Measurements from ENCODE around the gene C3orf18.

The C3orf18 gene

GRCh38 chr3:50549226-50549625 lies 18.3 kb downstream of the C3orf18 start:
- DNase-seq: no peak

GRCh38 chr3:50545781-50546180 lies 21.8 kb downstream of the C3orf18 start:
- DNase-seq: no peak

- DNase-seq: peak; percentile 78
These were observed 25.1 kb downstream of the C3orf18 start for GRCh38 chr3:50542177-50543034.

GRCh38 chr3:50539356-50540286 lies 27.9 kb downstream of the C3orf18 start:
- DNase-seq: peak; percentile 93

GRCh38 chr3:50537421-50538129 lies 30.0 kb downstream of the C3orf18 start:
- no peak for DNase-seq

GRCh38 chr3:50536471-50537180 lies 30.9 kb downstream of the C3orf18 start:
- DNase-seq: no peak

- no peak for DNase-seq
These were observed 32.7 kb downstream of the C3orf18 start for GRCh38 chr3:50534681-50535330.

- no peak for DNase-seq
These were observed 33.6 kb downstream of the C3orf18 start for GRCh38 chr3:50533807-50534461.

- DNase-seq: no peak
These were observed 34.2 kb downstream of the C3orf18 start for GRCh38 chr3:50533316-50533715.

GRCh38 chr3:50532062-50532705 lies 35.4 kb downstream of the C3orf18 start:
- no peak for DNase-seq

- DNase-seq: no peak
These were observed 36.3 kb downstream of the C3orf18 start for GRCh38 chr3:50531201-50531600.

- no peak for DNase-seq
These were observed 37.3 kb downstream of the C3orf18 start for GRCh38 chr3:50530001-50530970.

GRCh38 chr3:50525987-50526386 lies 41.6 kb downstream of the C3orf18 start:
- peak; percentile 96 for DNase-seq

- DNase-seq: no peak
These were observed 42.2 kb downstream of the C3orf18 start for GRCh38 chr3:50525191-50525910.

- no peak for DNase-seq
These were observed 42.8 kb downstream of the C3orf18 start for GRCh38 chr3:50524746-50525145.

GRCh38 chr3:50523279-50523811 lies 44.2 kb downstream of the C3orf18 start:
- no peak for DNase-seq

- DNase-seq: no peak
These were observed 46.0 kb downstream of the C3orf18 start for GRCh38 chr3:50521572-50521971.

GRCh38 chr3:50520849-50521248 lies 46.7 kb downstream of the C3orf18 start:
- DNase-seq: no peak
